ENCODE data around the gene BLVRA.

BLVRA gene

GRCh38 chr7:43784030-43784584 is 25.6 kb downstream of the BLVRA start:
- TF ChIP-seq CTCF (IDR thresholded peaks at IDR 0.05), result no peak

- TF ChIP-seq CTCF (IDR thresholded peaks at IDR 0.05), result no peak
Measured at GRCh38 chr7:43785420-43785819, 26.9 kb downstream of the BLVRA start.

GRCh38 chr7:43787771-43788170 is 29.3 kb downstream of the BLVRA start:
- TF ChIP-seq CTCF (IDR thresholded peaks at IDR 0.05), result no peak

- no peak for TF ChIP-seq CTCF (IDR thresholded peaks at IDR 0.05)
Measured at GRCh38 chr7:43790006-43790405, 31.5 kb downstream of the BLVRA start.

GRCh38 chr7:43790834-43791233 is 32.4 kb downstream of the BLVRA start:
- no peak for TF ChIP-seq CTCF (IDR thresholded peaks at IDR 0.05)

- TF ChIP-seq CTCF (IDR thresholded peaks at IDR 0.05), result no peak
Measured at GRCh38 chr7:43791665-43792064, 33.2 kb downstream of the BLVRA start.

- no peak for TF ChIP-seq CTCF (IDR thresholded peaks at IDR 0.05)
Measured at GRCh38 chr7:43792471-43793150, 34.1 kb downstream of the BLVRA start.

Measured in LNCAP (cell line).